HCT116 (cell line): ENCODE data around the gene LHFPL6. TPM values are rescaled to one million over a fixed set of nuclear protein-coding genes. Genes with fewer than 3 reads are reported as not detected.

Experiments used
- ATAC-seq: fragments of 200-7000 bp; cut with Tn5 transposase; 2 replicates; pipeline ENCODE4 v1.9.1; 2020; ENCODE audit warnings: mild to moderate bottlenecking, moderate library complexity
- BruUV-seq: library from RNA; stranded (reverse); fragments of 400-500 nt; replicated peaks from 2 replicates; lab custom pipeline; 2021; lab: Mats Ljungman, UMichigan
- CTCF ChIA-PET: fragments of 300-600 bp; sonication (Branson Sonifier 250); formaldehyde crosslinking; loops from one replicate; lab custom pipeline; 2021; ENCODE audit warnings: antibody characterized with exemption; lab: Charles Lee
- POLR2A ChIA-PET: fragments of 300-600, 350-600 bp; sonication (Branson Sonifier 250); formaldehyde crosslinking; loops from one replicate; lab custom pipeline; 2021; ENCODE audit warnings: antibody characterized with exemption; lab: Charles Lee
- RAD21 ChIA-PET, 2 experiments: fragments of 300-600 bp; sonication (Branson Sonifier 250); formaldehyde crosslinking; loops; one replicate each; lab custom pipeline; 2023; ENCODE audit warnings: low total read pairs in 2 of 2; ENCODE audit not compliant: uncharacterized antibody in 2 of 2, unreplicated experiment in 2 of 2, low non-redundant PET in 1 of 2; lab: Charles Lee
- DNase-seq: peaks from one replicate; pipeline ENCODE4 v3.0.0-alpha.2; 2010; ENCODE audit warnings: low read depth, low spot score
- H2AFZ ChIP-seq: fragments of 200-600 bp; shearing (Covaris generic), sonication (generic); 2 replicates; pipeline ENCODE4 v1.6.1; 2017; ENCODE audit warnings: low read depth, mixed run types, mixed read lengths, antibody characterized with exemption, low read length; ENCODE audit not compliant: poor library complexity, severe bottlenecking
- H3K27ac ChIP-seq: 2 replicates; pipeline ENCODE4 v1.5.1; 2012; ENCODE audit warnings: low read depth, low read length
- H3K27me3 ChIP-seq: fragments of 200-600 bp; sonication (generic); 2 replicates; pipeline ENCODE4 v1.6.1; 2016; ENCODE audit warnings: mixed run types, low read length, mixed read lengths; ENCODE audit not compliant: insufficient read depth
- H3K36me3 ChIP-seq, 2 experiments: fragments of 200-500 bp in 1 of 2; fragments of 200-600 bp in 1 of 2; sonication (Bioruptor generic) in 1 of 2; sonication (generic) in 1 of 2; 2 replicates each; pipeline versions ENCODE4 v1.5.1 to v1.6.1; 2014 to 2016; ENCODE audit warnings: low read length in 2 of 2, inconsistent platforms in 1 of 2, mixed read lengths in 1 of 2, mixed run types in 1 of 2; ENCODE audit not compliant: insufficient read depth in 2 of 2, control insufficient read depth in 1 of 2
- H3K4me1 ChIP-seq, 2 experiments: fragments of 200-600 bp in 1 of 2; sonication (generic) in 1 of 2; 2 replicates each; pipeline versions ENCODE4 v1.5.1 to v1.6.1; 2012 to 2017; ENCODE audit warnings: low read length in 2 of 2, inconsistent platforms in 1 of 2, mild to moderate bottlenecking in 1 of 2, mixed read lengths in 1 of 2, mixed run types in 1 of 2, moderate library complexity in 1 of 2; ENCODE audit not compliant: insufficient read depth in 2 of 2, control insufficient read depth in 1 of 2
- H3K4me2 ChIP-seq: fragments of 200-600 bp; sonication (generic); 2 replicates; pipeline ENCODE4 v1.6.1; 2017; ENCODE audit warnings: mixed run types, low read length, mixed read lengths
- H3K4me3 ChIP-seq, 2 experiments: fragments of 200-600 bp in 1 of 2; sonication (generic) in 1 of 2; replicated peaks in 1 of 2; 2 replicates each; pipeline ENCODE4 v1.5.1; 2011 to 2016; ENCODE audit warnings: low read length in 2 of 2, control low read depth in 1 of 2, low read depth in 1 of 2, mild to moderate bottlenecking in 1 of 2, mixed read lengths in 1 of 2, mixed run types in 1 of 2
- H3K79me2 ChIP-seq: fragments of 200-600 bp; sonication (generic); 2 replicates; pipeline ENCODE4 v1.6.1; 2017; ENCODE audit warnings: mild to moderate bottlenecking, mixed run types, low read length, moderate library complexity, mixed read lengths; ENCODE audit not compliant: insufficient read depth
- H3K9ac ChIP-seq: fragments of 200-600 bp; sonication (generic); 2 replicates; pipeline ENCODE4 v1.6.1; 2016; ENCODE audit warnings: low read length, mixed read lengths
- H3K9me2 ChIP-seq: fragments of 200-600 bp; sonication (generic), shearing (Covaris generic); 2 replicates; pipeline ENCODE4 v1.6.1; 2017; ENCODE audit warnings: mixed run types, mild to moderate bottlenecking, moderate library complexity; ENCODE audit not compliant: insufficient read depth
- H3K9me3 ChIP-seq, 2 experiments: fragments of 200-500 bp in 1 of 2; fragments of 200-600 bp in 1 of 2; sonication (Bioruptor generic) in 1 of 2; sonication (generic) in 1 of 2; 2 replicates each; pipeline ENCODE4 v1.6.1; 2014 to 2017; ENCODE audit warnings: low read length in 2 of 2, mixed read lengths in 2 of 2, inconsistent platforms in 1 of 2, low read depth in 1 of 2, mild to moderate bottlenecking in 1 of 2, mixed run types in 1 of 2, moderate library complexity in 1 of 2; ENCODE audit not compliant: control insufficient read depth in 1 of 2, insufficient read depth in 1 of 2
- H4K20me1 ChIP-seq: fragments of 200-600 bp; sonication (generic), shearing (Covaris generic); 2 replicates; pipeline ENCODE4 v1.6.1; 2017; ENCODE audit warnings: mixed run types, mild to moderate bottlenecking, moderate library complexity; ENCODE audit not compliant: insufficient read depth
- ATF3 ChIP-seq: IDR thresholded peaks from 2 replicates; pipeline ENCODE4 v1.6.1; 2012
- MAX ChIP-seq: IDR thresholded peaks from 2 replicates; pipeline ENCODE4 v1.6.1; 2012
- RAD21 ChIP-seq: IDR thresholded peaks from 2 replicates; pipeline ENCODE4 v1.6.1; 2012; ENCODE audit warnings: low read depth, mild to moderate bottlenecking
- REST ChIP-seq: IDR thresholded peaks from 2 replicates; pipeline ENCODE4 v1.6.1; 2012; ENCODE audit warnings: low read depth
- ZBTB33 ChIP-seq: IDR thresholded peaks from 2 replicates; pipeline ENCODE4 v1.6.1; 2011; ENCODE audit warnings: mild to moderate bottlenecking, low read length, moderate library complexity; ENCODE audit not compliant: insufficient replicate concordance; ENCODE audit errors: extremely low read depth
- intact Hi-C: fragments of 100-400 bp; cut with micrococcal nuclease; formaldehyde crosslinking; loops from 2 replicates; pipeline ENCODE4 v1.10.0; 2022
- total RNA-seq: library from RNA; stranded (reverse); gene quantifications from one replicate; pipeline ENCODE4 v1.2.1, GENCODE V29; 2021; ENCODE audit not compliant: unreplicated experiment

Gene LHFPL6
- total RNA-seq, 1 experiment from 2014 or later, result 0.22 TPM

GRCh38 chr13:39375601-39376000, 227.4 kb downstream of the LHFPL6 start:
- POLR2A ChIA-PET, result no interaction called here

More at GRCh38 chr13:39375601-39376000, 227.4 kb downstream of the LHFPL6 start:
- no peak for ATAC-seq
- intact Hi-C loops, result no loop called here
- H3K4me3 ChIP-seq, result no peak overlapping the region
- CTCF ChIA-PET, result no interaction called here
- RAD21 ChIA-PET, result no interaction called here
- H2AFZ ChIP-seq, result no peak overlapping the region
- H3K9ac ChIP-seq, result no peak overlapping the region
- no peaks in the 10 kb centered on the region for H3K36me3 ChIP-seq
- peaks cover 18% of the 10 kb centered on the region for H3K27me3 ChIP-seq
- no peaks in the 10 kb centered on the region for H3K9me2 ChIP-seq
- no peak for DNase-seq
- H3K27ac ChIP-seq, result no peak overlapping the region
- H4K20me1 ChIP-seq, result no peaks in the 10 kb centered on the region
- no peaks in the 10 kb centered on the region for H3K4me1 ChIP-seq
- TF ChIP-seq RAD21 (no peak), ZBTB33 (no peak), ATF3 (no peak), REST (no peak), MAX (no peak)
- TF ChIP-seq, all 23 proteins: peak for 0
- H3K4me2 ChIP-seq, result no peak overlapping the region
- BruUV-seq, result no TSS peak
- H3K79me2 ChIP-seq, result no peaks in the 10 kb centered on the region
- H3K9me3 ChIP-seq, result no peaks in the 10 kb centered on the region
